Upper lobe of right lung (tissue), 1 donor: ENCODE data around the gene TIGD2. TPM values are rescaled to one million over a fixed set of nuclear protein-coding genes. Genes with fewer than 3 reads are reported as not detected.

Source experiments
- ATAC-seq: fragments of 200-7000 bp; cut with Tn5 transposase; one replicate; pipeline ENCODE4 v1.9.1; 2020; ENCODE audit warnings: mild to moderate bottlenecking, moderate library complexity
- DNase-seq: peaks from one replicate; pipeline ENCODE4 v3.0.0-alpha.2; 2020
- H3K27ac ChIP-seq: fragments of 200-600 bp; one replicate; pipeline ENCODE4 v1.8.0; 2022
- H3K27me3 ChIP-seq: fragments of 200-600 bp; one replicate; pipeline ENCODE4 v1.8.0; 2022; ENCODE audit warnings: mild to moderate bottlenecking
- H3K36me3 ChIP-seq: fragments of 200-600 bp; one replicate; pipeline ENCODE4 v1.8.0; 2022
- H3K4me1 ChIP-seq: fragments of 200-600 bp; one replicate; pipeline ENCODE4 v1.8.0; 2022
- H3K4me3 ChIP-seq: fragments of 200-600 bp; one replicate; pipeline ENCODE4 v1.8.0; 2022; ENCODE audit warnings: mild to moderate bottlenecking
- H3K9me3 ChIP-seq: fragments of 200-600 bp; one replicate; pipeline ENCODE4 v1.8.0; 2022
- intact Hi-C: fragments of 100-400 bp; cut with DNase I; formaldehyde crosslinking; loops from one replicate; pipeline ENCODE4 v1.11.0; 2022
- total RNA-seq: library from RNA; stranded (reverse); fragmentation: NEBNext Ultra II Directional; extraction: Animal tissue kit (Norgen Biotek cat#: 25700); gene quantifications from one replicate; pipeline ENCODE4 v1.2.1, GENCODE V29; 2021
- TF ChIP-seq, protein P1 (sequence below): fragments of 200-600 bp; IDR thresholded peaks from one replicate; pipeline ENCODE4 v1.8.0; 2022; ENCODE audit warnings: antibody characterized with exemption
- donor health status: DM: no; HTN: yes; CAD: no; lungs with severe emphysema.

The TIGD2 gene
- total RNA-seq, 1 donor from 2014 or later = 5.1 TPM

DNA sequence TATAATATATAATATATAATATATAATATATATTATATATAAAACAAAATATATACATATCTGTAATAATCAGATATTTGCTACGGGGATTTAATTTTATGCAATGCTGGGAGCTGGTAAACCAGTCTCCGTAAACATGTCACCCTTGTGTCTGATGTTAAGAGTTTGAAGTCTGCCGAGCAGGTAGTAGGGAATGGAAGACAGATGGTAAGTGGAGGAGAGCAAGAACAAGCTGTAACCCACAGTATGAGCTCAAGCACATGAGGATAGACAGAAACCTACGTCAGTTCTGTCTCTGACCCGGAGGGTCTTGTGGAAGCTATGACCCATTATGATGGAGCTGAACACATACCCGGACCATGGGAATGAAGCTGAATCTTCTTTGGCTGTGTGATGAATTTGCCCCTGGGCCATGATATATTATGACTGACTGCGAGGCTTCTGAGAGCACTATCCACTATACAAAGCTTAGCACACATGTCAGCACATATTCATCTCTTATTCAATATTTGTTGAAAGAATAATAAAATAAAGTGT is 46.2 kb downstream of the TIGD2 start:
- intact Hi-C loops = no loop called here
- TF ChIP-seq, protein P1, sequence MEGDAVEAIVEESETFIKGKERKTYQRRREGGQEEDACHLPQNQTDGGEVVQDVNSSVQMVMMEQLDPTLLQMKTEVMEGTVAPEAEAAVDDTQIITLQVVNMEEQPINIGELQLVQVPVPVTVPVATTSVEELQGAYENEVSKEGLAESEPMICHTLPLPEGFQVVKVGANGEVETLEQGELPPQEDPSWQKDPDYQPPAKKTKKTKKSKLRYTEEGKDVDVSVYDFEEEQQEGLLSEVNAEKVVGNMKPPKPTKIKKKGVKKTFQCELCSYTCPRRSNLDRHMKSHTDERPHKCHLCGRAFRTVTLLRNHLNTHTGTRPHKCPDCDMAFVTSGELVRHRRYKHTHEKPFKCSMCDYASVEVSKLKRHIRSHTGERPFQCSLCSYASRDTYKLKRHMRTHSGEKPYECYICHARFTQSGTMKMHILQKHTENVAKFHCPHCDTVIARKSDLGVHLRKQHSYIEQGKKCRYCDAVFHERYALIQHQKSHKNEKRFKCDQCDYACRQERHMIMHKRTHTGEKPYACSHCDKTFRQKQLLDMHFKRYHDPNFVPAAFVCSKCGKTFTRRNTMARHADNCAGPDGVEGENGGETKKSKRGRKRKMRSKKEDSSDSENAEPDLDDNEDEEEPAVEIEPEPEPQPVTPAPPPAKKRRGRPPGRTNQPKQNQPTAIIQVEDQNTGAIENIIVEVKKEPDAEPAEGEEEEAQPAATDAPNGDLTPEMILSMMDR = no peak
- no peaks in the 10 kb centered on the region for H3K9me3 ChIP-seq

DNA sequence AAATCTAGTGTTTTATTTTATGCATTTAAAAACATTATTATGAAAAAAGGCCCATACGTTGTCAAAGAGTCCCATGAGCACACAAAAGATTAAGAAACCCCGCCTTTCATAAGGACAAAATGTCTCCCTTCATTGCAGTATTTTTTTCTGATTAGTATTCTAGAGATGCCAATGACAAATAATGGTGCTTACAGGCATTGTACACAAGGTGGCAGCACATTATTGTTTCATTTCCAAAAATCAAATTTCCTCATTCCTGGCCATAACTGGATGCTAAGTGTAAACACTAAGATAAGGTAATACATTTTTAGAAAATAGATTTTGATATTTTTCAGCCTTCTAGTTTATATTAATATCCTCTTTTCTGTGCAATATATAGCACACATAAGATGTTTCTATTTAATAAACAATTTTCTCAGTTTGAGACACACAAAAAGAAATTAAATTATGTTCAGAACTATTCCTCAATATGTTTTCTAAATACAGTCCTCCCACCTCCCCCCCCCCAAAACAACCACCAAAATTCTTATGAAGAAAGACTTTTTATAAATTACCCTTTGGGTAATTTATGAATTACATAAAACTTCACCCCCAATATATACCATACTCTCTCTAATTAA is 47.7 kb downstream of the TIGD2 start:
- no peak for DNase-seq
- Histone ChIP-seq H3K27ac (no peak overlapping the region), H3K36me3 (no peaks in the 10 kb centered on the region), H3K27me3 (no peaks in the 10 kb centered on the region), H3K9me3 (no peaks in the 10 kb centered on the region), H3K4me3 (no peak overlapping the region), H3K4me1 (peaks cover 4% of the 10 kb centered on the region)
- peak; percentile 87 for ATAC-seq
- intact Hi-C loops = no loop called here
- TF ChIP-seq, protein P1 = peak; percentile 82

More for the DNA sequence above, 46.2 kb downstream of the TIGD2 start:
- Histone ChIP-seq H3K36me3 (no peaks in the 10 kb centered on the region), H3K4me3 (no peak overlapping the region), H3K27me3 (no peaks in the 10 kb centered on the region), H3K4me1 (peaks cover 4% of the 10 kb centered on the region), H3K27ac (no peak overlapping the region)
- no peak for ATAC-seq
- DNase-seq = no peak

DNA sequence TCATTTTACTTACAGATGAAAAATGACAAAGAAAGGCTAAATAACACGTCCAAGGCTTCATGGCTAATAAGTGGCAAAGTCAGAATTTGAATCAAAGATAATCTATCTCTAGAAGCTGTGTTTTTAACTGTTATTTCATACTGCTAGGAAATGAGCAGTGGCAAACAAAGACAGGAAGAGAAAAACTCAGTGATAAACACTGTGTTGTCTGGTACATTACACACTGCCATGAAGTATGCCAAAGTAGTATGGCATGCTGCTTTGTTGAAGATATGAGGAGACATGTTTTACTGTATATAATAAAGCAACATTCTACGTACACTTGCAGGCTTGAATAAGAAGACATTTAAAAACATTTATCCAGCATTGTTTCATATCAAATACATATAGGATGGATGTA is 49.5 kb downstream of the TIGD2 start:
- intact Hi-C loops = no loop called here
- Histone ChIP-seq H3K27me3 (no peaks in the 10 kb centered on the region), H3K9me3 (no peaks in the 10 kb centered on the region), H3K4me1 (peaks cover 4% of the 10 kb centered on the region), H3K27ac (no peak overlapping the region), H3K36me3 (no peaks in the 10 kb centered on the region), H3K4me3 (no peak overlapping the region)
- DNase-seq (no peak), ATAC-seq (no peak)
- TF ChIP-seq, protein P1 = no peak

DNA sequence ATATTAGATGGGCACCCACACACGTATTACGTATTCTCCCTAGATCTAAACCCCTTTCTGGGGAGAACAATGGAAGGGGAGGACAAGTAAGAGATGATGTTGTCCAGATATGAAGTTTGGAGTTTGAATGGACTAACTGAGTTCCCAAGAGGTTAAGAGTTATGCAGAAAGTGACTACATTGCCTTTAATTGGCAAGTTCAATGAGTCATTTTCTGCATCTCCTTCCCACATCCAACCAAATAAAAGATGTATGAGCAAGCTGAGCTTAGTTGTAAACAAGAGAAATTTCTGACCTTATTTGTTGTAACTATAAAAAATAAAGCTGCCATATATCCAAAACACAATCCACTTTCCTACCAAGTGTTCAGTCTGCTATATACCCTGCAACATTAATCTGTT is 50.5 kb downstream of the TIGD2 start:
- Histone ChIP-seq H3K9me3 (no peaks in the 10 kb centered on the region), H3K27ac (no peak overlapping the region), H3K4me1 (peaks cover 4% of the 10 kb centered on the region), H3K27me3 (no peaks in the 10 kb centered on the region), H3K36me3 (no peaks in the 10 kb centered on the region), H3K4me3 (no peak overlapping the region)
- no peak for ATAC-seq
- DNase-seq = no peak
- TF ChIP-seq, protein P1 = no peak
- intact Hi-C loops = no loop called here

DNA sequence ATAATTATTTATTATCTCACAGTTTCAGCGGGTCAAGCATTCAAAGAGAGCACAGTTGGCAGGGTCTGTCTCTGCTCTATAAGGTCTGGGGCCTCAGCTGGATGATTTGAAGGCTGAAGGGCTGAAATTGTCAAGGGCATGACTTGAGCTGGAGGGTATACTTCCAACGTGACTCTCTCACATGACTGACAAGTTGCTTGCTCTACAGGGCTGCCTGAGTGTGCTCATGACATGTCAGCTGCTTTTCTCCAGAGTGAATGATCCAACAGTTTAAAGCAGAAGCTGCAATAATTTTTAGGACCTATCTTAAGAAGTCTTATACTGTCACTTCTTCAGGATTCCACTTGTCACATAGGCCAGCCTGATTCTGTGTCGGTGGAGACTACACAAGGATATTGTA is 51.2 kb downstream of the TIGD2 start:
- TF ChIP-seq, protein P1 = no peak
- ATAC-seq = peak; percentile 36
- H3K4me3 ChIP-seq = no peak overlapping the region
- intact Hi-C loops = no loop called here
- no peaks in the 10 kb centered on the region for H3K36me3 ChIP-seq
- H3K4me1 ChIP-seq = peaks cover 4% of the 10 kb centered on the region
- H3K27ac ChIP-seq = no peak overlapping the region
- H3K9me3 ChIP-seq = no peaks in the 10 kb centered on the region
- H3K27me3 ChIP-seq = no peaks in the 10 kb centered on the region
- no peak for DNase-seq
